Activated CD8-positive, alpha-beta memory T cell treated with anti-CD3 and anti-CD28 coated beads, Interleukin-2, amount 50 U/mL, for 24 hours (primary cell): ENCODE measurements around the gene JARID2.
"Not testable (repeated sequence)": the region's sequence is repeated elsewhere in the genome, so short reads cannot be mapped to it uniquely, and the experiment has no call there.

Experiments used
- DNase-seq: peaks from one replicate; pipeline ENCODE4 v3.0.0-alpha.2; 2020; ENCODE audit errors: extremely low read depth

Gene JARID2

GRCh38 chr6:15309611-15310283 is 63.9 kb downstream of the JARID2 start:
- no peak for DNase-seq

- no peak for DNase-seq
Measured at GRCh38 chr6:15310680-15311079, 64.8 kb downstream of the JARID2 start.

DNA sequence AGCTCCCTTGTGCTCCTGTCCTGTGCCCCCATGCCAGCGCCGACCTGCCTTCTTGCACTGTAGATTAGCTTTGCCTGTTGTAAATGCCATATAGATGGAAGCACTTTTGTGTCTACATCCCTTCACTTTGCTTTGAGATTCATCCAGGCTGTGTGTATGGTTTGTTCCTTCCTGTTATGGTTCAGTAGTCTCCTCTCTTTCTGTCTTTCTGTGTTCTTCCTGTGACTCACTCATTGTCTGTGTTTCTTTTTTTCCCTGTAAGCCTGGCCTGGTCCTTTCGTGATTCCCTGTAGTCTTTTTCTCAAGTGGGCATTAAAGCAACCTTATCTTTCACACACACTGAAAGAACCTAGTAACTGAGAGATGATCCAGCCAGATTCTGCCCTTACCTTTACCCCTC is 66.6 kb downstream of the JARID2 start:
- no peak for DNase-seq

DNA sequence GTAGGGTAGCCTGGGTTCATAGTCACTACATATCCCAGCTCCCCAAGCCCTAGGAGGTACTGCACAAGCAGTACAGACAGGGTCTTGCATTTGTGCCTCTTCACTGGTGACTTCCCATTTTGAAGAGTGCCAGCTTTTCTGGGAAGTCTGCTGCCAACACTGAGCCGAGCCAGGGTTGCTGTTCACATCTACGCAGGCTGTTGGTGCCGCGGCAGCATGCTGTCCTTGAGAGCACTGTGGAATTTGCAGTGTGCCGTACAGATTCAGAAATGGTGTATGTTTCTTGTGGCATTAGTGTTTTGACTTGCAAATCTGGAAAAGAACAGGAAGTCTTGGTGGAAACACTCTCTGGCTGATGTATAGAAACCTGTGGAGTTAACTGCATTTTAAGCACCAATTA is 67.5 kb downstream of the JARID2 start:
- no peak for DNase-seq

- no peak for DNase-seq
Measured at GRCh38 chr6:15316754-15317153, 70.9 kb downstream of the JARID2 start.

DNA sequence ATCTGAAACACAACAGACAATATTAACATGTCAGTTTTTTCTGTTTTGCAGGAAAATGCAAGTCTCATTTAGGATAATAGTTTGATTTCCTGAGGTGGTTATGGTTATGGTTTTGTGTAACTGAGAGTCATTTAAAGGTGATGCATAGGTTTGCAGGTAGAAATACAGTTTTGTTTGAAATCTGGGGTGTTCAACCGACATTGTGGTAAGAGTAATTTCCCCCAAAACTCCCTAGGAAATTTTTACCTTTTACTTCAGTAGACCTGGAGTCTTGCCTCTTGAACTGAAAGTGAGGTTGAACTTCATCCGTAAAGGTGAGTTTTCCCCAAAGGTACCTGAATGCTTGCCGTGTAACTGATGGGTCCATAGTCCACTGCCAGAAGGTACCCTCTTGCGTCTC is 71.4 kb downstream of the JARID2 start:
- DNase-seq, result no peak

- DNase-seq, result no peak
Measured at GRCh38 chr6:15317934-15318902, 72.3 kb downstream of the JARID2 start.

DNA sequence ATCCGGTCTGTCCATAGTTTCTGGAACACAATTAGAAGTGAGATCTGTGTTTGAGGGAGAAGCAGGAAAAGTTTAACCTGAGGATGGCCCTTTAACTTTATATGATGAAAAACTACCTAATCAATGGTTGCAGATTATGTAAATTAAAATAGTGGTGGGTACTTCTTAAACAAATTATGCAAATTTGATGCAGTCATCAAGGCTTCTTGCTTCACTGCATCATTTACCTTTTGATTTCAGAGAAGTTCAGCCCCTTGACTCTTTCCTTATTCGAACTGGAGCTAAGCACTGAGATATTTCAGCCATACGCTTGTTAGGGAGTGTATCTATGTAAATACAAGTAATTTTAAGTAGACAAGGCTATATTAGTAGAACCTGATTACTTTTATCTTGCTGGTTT is 73.8 kb downstream of the JARID2 start:
- no peak for DNase-seq

DNA sequence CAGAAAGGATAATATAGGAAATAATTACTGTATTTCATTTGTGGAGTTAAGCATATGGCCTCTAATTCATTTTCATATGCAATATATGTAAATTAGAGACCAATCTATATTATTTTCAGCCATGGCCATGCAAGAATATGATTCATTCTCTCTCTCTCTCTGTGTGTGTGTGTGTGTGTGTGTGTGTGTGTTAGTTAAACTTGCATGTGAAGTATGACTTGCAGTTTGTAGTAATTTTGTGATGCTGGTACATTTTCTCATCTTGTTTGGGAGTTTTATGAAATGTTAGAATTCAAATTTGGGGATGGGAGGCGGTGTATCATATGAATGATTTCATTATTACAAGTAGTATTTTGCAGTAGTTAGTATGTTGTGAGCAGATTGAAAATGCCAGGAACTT is 74.8 kb downstream of the JARID2 start:
- no peak for DNase-seq

DNA sequence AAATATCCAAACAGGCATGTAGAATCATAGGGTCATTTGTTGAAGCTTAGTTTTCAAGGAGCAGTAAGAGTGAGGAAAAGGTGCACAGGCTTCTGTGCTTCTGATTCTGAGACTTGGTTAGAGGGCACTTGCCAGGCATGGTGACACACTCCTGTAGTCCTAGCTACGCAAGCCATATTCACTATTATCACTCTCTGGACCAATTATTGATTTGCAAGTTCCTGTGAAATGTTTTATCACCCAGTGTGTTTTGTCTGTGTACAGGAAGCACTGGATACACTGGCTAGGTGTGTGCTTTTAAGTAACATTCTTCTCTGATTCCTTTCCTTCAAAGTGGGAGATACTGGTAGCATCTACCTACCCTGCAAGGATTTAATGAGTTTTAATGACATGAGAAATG is 76.3 kb downstream of the JARID2 start:
- no peak for DNase-seq

GRCh38 chr6:15322781-15323536 is 77.1 kb downstream of the JARID2 start:
- no peak for DNase-seq

DNA sequence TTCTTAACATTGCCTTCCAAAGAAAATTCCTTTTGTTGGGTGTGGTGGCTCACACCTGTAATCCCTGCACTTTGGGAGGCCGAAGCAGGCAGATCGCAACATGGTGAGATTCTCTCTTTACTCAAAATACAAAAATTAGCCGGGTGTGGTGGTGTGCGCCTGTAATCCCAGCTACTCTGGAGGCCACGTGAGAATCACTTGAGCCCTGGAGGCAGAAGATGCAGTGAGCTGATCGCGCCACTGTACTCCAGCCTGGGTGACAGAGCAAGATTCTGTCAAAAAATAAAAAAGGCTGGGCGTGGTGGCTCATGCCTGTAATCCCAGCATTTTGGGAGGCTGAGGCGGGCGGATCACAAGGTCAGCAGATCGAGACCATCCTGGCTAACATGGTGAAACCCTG is 77.7 kb downstream of the JARID2 start:
- DNase-seq, result not testable (repeated sequence)

- DNase-seq, result no peak
Measured at GRCh38 chr6:15324427-15324985, 78.6 kb downstream of the JARID2 start.

- no peak for DNase-seq
Measured at GRCh38 chr6:15325540-15325955, 79.7 kb downstream of the JARID2 start.

DNA sequence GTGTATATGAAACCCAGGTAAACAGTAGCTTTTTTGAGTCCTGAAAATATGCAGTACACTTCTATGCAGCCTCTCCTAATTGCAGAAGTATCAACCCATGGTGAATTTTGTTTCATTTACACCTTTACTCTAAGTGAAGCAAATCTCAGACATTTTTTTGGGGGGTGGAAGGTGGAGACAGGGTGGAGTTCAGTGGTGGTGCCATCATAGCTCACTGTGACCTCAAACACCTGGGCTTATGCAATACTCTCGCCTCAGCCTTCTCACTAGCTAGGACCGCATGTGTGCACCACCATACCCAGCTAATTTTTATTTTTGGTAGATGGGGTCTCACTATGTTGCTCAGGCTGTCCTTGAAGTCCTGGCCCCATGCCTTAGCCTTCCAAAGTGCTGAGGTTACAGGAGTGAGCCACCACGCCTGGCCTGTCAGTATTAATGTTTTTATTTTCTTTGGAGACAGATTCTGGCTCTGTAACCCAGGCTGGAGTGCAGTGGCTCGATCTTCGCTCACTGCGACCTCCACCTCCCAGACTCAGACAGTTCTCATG is 80.3 kb downstream of the JARID2 start:
- no peak for DNase-seq

- DNase-seq, result no peak
Measured at GRCh38 chr6:15327271-15327670, 81.4 kb downstream of the JARID2 start.

DNA sequence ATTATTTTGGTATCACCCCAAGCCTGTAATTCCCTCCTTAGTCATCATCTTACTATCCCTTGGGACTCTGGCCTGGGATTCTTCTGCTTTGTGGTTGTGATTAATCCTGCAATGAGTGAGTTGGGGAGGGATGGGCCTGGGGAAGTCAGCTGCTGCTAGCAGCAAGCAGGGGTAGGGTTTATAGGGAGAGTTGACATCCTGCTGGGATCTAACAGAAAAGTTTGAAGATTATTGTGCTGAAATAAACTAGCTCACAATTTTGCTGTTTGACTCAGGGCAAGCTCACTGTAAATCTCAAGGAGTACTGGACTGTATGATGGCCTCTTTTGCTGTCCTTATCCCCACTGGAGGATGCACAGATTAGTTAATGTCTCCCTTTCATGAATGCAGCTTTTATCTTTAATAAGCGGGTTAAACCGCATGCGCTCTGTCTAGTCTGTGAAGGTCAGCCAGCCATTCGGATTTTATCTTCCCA is 83.4 kb downstream of the JARID2 start:
- no peak for DNase-seq

DNA sequence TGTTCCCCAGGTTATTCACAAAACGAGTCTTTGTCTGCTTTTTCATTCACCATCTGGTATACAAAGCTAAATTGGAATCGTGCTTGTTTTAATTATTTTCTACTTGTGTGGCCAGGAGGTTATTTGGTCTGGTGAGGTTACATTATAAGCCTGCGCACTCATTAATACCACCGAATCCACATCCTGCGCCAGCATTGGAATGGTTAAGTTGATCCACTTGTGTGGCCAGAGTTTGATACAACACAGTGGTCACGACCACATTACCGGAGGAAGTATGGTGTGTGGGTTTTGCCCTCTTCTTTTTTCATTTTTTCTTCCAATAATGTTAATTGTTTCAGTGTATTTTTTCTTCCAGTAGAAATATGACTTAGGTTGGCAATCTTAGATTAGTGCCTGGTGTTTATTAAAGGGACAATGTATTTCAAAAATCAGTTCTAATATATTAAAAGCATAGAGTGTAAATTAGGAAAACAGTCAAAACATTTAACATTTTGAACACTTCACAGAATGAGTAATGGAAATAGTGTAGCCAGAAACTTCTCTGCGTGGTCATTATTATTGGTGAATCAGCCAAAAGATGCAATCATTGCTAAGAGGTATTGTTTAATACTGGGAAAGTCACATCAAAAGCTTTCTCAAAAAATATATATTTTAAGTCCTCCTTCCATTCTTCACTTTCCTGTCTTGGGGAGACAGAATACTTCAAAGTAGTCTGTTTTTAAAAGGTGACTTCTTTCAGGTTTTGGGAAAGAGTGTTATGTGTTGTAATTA is 84.5 kb downstream of the JARID2 start:
- no peak for DNase-seq

DNA sequence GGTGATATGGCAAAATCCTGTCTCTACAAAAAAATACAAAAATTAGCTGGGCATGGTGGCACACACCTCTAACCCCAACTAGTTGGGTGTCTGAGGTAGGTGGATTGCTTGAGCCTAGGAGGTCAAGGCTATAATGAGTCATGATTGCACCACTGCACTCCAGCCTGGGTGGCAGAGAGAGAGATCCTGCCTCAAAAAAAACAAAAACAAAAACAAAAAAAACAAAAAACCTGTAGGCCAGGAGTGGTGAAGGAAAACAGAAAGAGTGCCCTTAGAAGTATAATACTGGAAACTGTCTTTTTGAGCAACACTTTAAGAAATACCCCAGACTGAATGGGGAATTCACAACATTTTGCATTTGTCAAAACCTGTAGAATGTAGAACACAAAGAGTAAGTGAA is 85.3 kb downstream of the JARID2 start:
- no peak for DNase-seq

GRCh38 chr6:15331629-15332251 is 85.9 kb downstream of the JARID2 start:
- DNase-seq, result no peak
